GM21723 (cell line): ENCODE results near the gene GOLGA6L9.
A peak's percentile ranks its signal among the peaks of the same experiment; 100 is the strongest.
"Not testable (repeated sequence)": the region's sequence is repeated elsewhere in the genome, so short reads cannot be mapped to it uniquely, and the experiment has no call there.

Experiments
- ATAC-seq: cut with Tn5 transposase; IDR thresholded peaks from one replicate; pipeline ENCODE4 v1.9.1; 2021; ENCODE audit warnings: mild to moderate bottlenecking, moderate library complexity; ENCODE audit not compliant: unreplicated experiment

The GOLGA6L9 gene

DNA sequence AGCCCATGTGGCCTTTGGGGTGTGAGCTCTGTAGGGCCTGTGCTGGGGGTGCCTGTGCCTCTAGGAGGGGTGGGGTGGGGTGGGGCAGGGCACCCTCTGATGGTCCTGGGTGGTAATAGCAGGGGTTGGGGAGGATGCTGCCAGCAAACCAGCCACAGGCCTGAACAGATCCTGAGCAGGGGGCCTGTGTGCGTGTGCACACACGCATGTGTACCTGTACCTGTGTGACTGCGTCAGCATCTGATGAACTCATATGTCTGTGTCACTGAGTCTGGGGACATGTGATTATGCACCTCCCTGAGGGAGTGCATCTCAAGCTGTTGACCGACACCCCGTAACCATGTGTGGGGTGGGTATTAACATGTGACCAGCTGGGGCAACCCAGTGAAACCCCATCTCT, 36.0 kb downstream of the GOLGA6L9 start:
- ATAC-seq: not testable (repeated sequence)

DNA sequence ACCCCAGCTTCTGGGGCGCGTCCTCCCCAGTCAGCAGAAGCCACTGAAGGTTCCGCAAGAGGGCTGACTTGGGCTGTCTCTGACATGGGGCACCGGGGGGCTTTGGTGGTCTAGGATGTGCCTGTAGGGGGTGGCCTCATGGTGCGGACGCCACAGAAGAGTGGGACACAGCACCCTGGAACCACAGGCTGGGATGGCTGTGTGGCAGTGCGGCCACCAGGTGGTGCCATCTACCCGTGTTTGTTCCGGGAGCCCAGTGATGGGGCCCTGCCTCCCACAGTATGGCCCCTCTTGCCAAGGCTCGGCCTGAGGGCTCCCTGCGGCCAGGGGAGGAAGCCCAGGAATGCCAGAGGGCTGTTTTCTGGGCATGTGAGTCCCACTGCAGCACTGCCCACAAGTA, 38.6 kb downstream of the GOLGA6L9 start:
- peak; percentile 97 for ATAC-seq

DNA sequence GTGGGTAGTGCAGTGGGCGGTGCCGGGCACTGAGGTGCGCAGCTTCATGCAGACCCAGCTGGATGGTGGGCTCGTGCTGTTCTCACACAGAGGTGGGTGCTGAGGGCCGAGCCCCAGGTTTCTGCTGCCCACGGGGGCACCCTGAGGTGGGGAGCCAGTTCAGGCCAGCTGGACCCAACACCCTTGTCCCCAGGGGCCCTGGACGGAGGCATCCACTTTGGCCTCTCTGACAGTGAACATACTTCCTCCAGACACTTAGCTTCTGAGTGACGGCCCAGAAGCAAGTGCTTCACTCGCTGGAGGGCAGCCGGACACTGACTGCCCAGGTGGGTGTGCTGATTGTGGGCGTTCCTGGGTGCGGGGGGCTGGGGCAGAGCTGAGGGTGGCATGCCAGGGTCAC, 39.8 kb downstream of the GOLGA6L9 start:
- not testable (repeated sequence) for ATAC-seq

DNA sequence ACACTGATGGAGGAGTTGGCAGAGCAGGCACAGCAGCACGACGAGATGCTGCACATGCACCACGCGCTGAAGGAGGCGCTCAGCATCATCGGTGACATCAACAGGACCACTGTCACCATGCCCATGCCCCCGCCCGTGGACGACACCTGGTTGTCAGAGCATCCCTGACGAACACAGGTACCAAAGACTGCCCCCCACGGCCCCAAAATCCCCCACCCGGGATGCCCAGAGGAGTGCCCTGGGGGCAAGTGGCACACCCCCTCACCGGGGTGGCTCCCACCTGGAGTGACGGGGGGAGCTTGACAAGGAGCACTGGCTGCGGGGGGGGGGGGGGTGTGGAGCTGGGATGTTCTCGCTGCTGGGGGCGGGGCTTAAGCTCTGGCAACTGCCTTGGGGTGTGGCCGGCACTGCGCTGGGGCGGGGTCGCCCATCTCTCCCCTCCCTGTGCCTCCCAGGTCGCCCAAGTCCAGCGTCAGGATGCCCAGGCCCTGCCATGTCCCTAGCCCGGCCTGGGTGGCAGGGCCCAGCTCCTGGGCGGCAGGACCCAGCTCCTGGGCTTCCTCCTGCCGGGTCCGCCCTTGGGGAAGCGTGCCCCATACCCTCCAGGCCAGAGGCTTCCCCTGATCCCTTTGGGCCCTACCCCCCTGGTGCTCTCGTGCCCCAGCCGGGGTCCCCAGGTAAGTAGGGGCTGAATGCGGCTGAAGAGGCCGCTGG, 42.8 kb downstream of the GOLGA6L9 start:
- ATAC-seq: not testable (repeated sequence)

DNA sequence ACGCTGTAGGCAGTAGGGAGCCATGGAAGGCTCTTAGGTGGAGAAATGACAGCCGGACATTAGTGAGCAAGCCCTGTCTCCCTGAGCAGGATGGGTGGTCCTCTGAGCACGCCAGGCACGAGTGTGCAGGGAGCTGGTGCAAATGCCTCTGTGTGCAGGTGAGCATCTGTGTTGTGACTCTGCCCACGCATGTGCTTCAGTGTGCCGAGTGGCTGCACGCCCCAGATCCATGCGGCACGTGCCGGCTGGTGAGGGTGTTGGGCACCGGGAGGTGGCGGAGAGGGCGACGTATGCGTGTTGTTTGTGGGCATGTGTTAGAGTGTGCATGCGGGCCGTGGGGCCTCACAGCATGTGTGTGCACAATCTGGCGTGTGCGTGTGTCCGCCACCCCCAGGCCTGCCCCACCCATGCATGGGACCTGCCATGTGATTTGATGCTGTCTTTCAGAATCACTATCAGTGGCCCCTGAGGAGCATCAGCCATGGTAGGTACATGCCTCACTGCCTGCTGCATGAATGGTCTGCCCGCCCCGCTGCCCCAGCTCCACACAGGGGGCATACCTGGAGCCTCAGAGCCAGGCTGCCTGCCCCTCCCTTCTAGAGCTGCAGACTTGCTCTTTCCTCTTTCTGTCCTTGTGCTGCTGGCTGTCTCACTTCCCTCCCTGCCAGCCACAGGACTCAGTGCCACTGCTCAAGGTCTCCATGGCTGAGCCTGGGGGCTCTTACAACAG, 45.1 kb downstream of the GOLGA6L9 start:
- not testable (repeated sequence) for ATAC-seq

DNA sequence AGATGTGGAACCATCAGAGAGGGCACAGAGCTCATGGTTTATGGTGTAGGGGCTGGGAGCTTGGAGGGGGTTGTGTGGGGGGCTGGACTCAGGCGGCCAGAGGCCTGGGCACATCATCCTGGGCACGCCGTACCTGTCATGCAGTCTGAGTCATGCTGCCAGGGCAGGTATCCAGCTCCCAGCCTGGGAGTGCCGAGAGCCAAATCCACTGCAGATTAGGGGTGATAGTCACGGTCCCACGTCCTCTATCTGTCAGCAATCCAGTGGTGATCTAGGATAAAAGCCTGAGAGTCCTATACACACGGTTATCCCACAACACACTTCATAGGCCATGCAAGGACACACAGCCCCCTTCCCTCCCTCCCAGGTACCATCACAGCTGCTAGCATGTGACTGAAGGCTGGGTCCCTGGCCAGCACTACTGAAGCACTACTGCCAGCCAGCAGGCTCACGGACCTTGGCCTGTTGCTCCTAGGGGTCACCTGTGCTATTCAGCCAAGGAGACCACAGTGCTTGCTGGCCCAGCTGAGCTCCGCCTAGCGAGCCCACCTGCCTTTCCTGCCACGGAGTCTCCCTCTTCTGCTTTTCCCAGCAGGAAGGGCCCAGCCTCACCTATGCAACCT, 45.8 kb downstream of the GOLGA6L9 start:
- not testable (repeated sequence) for ATAC-seq

DNA sequence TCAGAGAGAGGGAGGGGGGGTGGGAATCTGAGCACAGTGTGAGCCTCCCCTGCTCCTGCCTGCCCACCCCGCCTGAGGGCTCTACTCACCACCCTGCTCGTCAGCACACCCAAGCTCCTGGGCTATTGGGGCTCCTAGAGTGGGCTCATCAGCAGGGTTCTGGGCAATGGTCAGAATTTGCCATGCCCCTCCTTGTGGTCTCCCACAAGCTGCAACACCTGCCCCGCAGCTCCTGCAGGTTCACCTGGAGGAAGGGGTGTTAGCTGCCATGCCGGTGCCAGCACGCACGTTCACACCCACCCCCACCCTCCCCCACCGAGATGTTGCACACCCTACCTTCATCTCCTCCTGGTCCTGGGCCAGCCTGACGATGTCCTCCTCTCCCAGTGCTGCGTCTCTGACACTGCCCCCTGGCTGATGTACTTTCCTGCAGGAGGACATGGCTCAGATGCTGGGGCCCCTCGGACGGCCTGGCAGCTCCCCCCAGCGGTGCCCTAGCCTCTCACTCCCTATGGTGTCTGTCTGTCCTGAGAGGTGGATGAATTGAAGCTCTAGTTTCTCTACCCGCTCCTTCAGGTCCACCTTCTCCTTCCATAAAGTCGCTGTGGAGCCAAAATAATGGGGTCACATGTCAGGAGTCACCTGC, 47.2 kb downstream of the GOLGA6L9 start:
- ATAC-seq: not testable (repeated sequence)

DNA sequence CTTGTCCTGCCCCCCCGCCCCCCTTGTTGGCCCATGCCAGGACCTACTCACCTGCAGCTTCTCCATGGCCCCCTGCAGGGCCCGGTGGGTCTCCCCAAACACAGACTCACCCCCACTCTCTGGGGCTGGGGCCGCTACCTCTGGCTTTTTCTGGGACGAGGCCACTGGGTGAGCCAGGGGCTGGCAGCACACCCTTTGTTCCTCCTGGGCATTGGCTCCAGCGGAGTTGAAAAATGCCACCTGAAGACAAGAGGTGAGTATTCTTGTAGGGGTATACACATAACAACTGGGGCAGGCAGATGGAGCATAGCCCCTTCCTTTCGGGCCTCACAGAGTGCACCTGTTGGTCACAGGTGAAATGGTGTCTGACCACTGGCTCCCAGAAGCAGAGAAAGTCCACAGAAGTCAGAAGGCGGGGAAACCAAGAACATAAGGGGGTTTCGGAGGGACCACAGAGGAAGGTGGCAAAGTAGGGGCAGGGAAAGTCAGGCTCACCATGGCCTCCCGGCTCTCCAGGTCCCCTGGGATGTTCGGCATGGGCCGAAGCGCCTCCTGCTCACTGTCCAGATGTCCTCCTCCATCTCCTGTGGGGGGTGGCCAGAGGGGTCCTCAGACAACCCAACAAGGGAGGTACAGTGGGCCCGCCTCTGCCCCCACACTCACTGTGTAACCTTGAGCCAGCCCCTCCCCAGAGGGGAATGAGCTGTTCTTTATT, 47.9 kb downstream of the GOLGA6L9 start:
- not testable (repeated sequence) for ATAC-seq
